Dermis microvascular lymphatic vessel endothelial cell (primary cell): ENCODE data around the gene GSC2. TPM values are rescaled to one million over a fixed set of nuclear protein-coding genes. Genes with fewer than 3 reads are reported as not detected.

ENCODE experiments used
- DNase-seq, 2 donors: peaks; one replicate each; pipeline versions ENCODE4 v3.0.0 to v3.0.0-alpha.2; 2010; ENCODE audit warnings: low read depth in 2 of 2
- total RNA-seq: library from RNA; depleted of rRNA; stranded (reverse); fragments of >200 nt; gene quantifications from 2 replicates; pipeline ENCODE4 v1.2.1, GENCODE V29; 2014

The GSC2 gene
- total RNA-seq, 1 donor from 2014 or later: not detected

- peak in 1 of 2 donors; percentile 24 for DNase-seq
Measured at GRCh38 chr22:19120829-19121630, 29.1 kb downstream of the GSC2 start.

- no peak for DNase-seq
Measured at GRCh38 chr22:19119949-19120348, 30.1 kb downstream of the GSC2 start.

GRCh38 chr22:19118329-19118880 is 31.7 kb downstream of the GSC2 start:
- no peak for DNase-seq

- DNase-seq: no peak
Measured at GRCh38 chr22:19117111-19117512, 33.0 kb downstream of the GSC2 start.

DNA sequence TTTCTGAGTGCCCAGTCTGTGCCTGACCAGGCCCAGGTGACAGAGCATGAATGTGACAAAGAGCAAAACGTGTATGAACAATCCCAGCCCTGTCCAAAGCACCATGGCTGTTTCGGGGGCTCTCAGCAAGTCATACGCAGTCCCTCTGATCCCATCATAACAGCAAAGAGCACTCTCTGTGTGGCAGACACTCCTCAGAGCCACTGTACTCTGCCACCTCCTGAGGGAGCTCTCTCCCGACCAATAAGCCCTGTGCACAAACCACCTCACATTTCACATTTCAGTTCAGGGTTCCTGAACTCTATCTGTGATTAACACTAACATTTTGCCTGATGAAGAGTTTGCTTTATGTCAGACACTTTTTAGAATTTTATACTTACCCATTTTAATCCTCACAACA is 34.5 kb downstream of the GSC2 start:
- no peak for DNase-seq

DNA sequence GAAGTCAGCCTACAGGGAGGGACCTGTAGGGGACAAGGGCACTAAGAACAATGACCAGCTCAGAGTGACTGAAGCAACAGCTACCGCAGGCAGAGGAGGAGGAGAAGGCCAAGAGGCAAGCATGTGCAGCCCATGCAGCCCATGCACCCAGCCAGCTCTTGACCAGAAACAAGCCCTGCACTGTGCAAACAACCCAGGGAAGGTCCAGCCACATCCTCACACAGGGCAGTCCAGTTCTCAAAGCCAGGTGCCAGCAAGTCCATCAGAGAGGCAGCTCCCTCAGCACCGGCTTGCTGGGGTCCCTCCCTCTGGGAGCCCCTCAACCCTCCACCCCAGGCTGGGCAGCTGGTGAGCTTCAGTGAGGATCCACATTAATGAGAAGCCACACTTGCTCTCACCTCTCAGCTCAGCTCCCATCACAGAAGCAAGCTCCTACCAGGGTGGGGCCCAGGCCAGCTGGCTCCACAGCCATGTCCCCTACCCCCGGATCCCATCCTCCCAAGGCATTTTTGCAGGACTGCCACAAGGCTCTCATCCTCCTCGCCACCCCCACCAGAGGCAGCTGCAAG is 35.0 kb downstream of the GSC2 start:
- no peak for DNase-seq

DNA sequence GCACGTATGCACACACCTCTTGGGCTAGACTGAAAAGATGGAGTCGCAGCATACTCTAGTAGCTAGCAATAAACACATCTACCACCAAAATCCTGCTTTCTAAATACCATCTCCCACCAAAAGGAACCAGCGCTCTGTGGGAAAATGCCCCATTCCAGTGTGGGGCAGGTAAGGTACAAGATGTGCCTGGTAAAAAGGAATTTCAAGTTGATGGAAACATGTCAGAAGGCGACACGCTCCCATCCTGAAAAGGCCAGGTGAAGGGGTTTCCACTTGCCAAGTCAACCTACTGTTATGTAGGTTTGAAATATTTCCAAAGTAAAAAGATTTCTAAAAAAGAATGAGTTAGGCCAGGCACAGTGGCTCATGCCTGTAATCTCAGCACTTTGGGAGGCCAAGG is 36.7 kb downstream of the GSC2 start:
- DNase-seq: no peak

- no peak for DNase-seq
Measured at GRCh38 chr22:19111584-19111983, 38.5 kb downstream of the GSC2 start.

DNA sequence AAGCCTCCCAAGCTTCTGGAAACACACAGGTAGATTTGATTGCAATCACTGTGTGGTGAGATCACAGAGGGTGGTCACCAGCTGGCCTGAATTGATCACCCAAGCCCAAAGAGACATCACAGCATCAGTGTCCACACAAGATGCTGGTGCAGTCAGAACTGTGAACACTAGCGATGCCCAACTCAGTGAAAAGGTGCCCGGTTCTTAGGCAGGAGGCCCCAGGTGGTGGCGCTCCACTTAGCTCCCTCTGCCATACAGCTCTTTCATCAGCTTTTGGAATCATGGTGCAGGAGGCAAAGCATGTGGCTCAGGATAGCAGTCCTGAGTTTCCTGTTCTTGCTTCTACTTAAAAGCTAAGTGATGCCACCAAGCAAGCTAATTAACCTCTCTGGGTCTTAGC is 39.0 kb downstream of the GSC2 start:
- DNase-seq: no peak

- DNase-seq: no peak
Measured at GRCh38 chr22:19110646-19111045, 39.4 kb downstream of the GSC2 start.

DNA sequence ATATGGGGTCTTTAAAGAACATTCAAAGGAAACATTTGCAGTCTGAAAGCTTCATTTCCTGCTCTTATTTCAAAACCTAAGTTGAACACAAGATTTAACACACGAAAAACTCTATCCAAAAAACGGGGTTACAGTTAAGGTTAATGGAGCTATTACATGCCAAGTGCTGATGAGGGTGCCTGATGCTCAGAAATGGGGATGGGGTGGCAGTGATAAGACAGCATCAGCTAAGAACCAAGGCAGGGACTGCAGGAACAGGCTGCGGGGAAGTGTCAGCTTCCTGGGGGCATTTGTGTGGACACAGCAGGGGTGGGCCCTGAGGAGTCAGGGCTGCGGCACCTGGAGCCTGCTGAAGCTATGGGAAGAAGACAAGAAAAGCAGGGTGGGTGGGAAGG is 40.0 kb downstream of the GSC2 start:
- no peak for DNase-seq

DNA sequence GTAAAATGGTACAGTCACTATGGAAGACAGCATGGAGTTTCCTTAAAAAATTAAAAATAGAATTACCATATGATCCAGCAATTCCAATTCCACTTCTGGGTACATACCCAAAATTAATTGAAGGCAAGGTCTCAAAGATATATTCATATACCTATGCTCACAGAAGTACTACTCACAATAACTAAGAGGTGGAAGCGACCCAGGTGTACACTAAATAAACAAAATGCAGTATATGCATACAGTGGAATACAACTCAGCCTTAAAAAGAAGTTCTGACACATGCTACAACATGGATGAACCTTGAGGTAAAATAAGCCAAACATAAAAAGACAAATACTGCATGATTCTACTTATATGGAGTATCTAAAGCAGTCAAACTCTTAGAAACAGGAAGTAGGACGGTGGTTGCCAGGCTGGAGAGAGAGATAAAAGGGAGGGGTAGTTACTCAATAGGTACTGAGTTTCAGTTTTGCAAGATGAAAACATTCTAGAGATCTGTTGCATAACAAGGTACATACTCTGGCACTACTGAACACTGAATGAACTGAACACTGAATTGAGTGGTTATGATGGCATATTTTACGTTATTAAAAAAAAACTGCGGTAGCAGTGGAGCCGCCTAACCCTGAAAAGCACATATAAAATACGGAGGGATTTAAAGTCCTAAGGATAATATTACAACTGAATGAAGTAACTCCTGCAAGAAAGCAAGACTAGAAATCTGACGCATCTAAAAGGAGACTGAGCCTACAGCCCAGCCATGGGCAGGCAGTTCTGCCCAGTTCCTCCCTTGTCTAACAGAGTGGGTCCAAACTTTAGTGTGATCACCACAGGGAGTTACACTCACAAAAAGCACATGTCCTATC is 40.7 kb downstream of the GSC2 start:
- peak; percentile 22 to 26 for DNase-seq

GRCh38 chr22:19108807-19109197 is 41.3 kb downstream of the GSC2 start:
- no peak for DNase-seq

GRCh38 chr22:19107730-19108074 is 42.4 kb downstream of the GSC2 start:
- DNase-seq: no peak

DNA sequence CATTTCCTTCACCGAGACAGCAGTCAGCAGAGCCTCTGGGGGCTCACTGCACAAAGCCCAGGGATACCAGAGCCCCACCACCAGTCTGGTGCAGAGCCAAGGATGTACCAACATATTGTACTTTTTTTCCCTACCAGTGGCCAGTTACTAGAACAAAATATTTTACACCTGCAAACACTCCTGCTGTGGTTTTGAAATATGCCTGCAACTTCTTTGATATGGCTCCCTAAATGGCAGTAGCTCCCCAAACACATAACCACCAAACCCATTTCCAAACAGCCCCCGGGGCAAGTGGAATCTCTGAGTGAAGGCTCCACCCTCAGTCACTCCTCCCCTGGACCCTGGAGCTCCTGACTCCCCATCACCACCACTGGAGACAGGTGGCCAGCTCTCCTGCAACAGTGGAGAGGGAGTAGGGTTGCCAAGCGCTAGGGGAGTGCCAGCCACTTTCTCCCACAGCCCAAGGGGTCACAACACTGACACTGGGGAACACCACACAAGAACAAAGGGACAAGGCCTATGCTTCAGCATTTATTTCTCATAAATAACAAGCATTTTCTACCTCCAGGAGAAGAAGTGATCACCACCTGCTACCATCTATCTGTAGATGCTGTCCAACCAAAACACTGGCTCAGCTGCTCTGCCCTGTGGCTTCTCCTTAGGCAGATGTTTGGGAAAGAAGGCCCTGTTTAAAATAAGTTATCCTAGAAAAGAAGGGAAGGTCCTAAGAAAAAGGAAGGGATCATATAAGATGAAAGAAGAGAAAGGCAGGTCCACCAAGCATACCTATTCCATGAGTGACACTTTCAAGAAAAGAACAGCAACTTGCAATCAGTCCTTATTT is 43.0 kb downstream of the GSC2 start:
- DNase-seq: no peak

GRCh38 chr22:19105867-19106802 is 44.0 kb downstream of the GSC2 start:
- DNase-seq: peak in 1 of 2 donors; percentile 24

DNA sequence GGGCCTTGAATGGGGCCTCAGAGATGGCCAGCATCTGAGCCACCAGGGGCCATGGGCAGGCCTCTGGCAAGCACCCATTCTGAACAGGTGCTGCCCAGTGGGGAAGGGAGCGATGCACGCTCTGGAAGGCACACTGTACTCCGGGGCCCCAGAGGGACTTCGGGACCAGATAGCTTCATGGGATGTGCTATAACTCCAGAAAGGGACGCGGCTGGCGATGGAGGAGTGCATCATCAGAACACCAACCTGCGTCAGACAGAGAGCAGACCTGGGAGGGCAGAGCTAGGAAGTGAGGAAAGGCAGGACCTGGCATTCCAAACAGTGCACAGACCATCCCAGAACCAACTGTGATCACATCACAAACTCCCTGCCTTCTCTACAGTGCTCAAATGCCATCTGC is 44.6 kb downstream of the GSC2 start:
- no peak for DNase-seq

GRCh38 chr22:19103880-19104821 is 45.9 kb downstream of the GSC2 start:
- no peak for DNase-seq

DNA sequence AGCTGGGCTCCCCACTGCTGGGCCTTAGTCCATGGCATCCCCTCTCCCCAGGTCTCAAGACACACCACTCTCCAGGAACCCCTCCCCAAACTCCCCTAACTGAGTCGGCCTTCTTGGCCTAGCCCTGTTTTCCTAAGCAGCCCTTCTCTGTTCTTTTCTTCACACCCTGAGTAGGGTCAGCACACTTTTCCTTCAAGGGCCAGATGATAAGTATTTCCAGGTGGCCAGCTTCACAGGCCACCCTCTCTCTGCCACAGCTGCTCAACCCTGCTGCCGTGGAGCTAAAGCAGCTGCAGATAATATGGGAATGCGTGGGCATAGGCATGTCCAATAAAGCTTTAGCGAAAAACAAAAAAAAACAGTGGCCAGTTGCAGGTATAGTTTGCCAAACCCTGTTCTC is 51.9 kb downstream of the GSC2 start:
- no peak for DNase-seq
